Sigmoid colon (tissue), 4 donors: ENCODE data around the gene HIVEP3.

Experiments
- CTCF ChIP-seq, 4 experiments: fragments of 450-650 bp in 3 of 4; fragments of 200-600 bp in 1 of 4; IDR thresholded peaks; one replicate each; pipeline ENCODE4 v1.5.1; 2016 to 2019; ENCODE audit warnings: antibody characterized with exemption in 4 of 4, mild to moderate bottlenecking in 3 of 4, moderate library complexity in 2 of 4
- EP300 ChIP-seq, 4 donors: sonication (generic); formaldehyde crosslinking; IDR thresholded peaks; one replicate each; pipeline ENCODE4 v1.6.1; 2017; ENCODE audit warnings: antibody characterized with exemption in 4 of 4
- POLR2A ChIP-seq, 2 donors: fragments of 450-650 bp; IDR thresholded peaks; one replicate each; pipeline ENCODE4 v1.6.1; 2016; ENCODE audit warnings: antibody characterized with exemption in 2 of 2, mild to moderate bottlenecking in 2 of 2, moderate library complexity in 2 of 2
- POLR2AphosphoS5 ChIP-seq, 4 donors: sonication (generic); formaldehyde crosslinking; IDR thresholded peaks; one replicate each; pipeline ENCODE4 v1.6.1; 2017; ENCODE audit warnings: antibody characterized with exemption in 4 of 4

GRCh38 chr1:41745022-41745421, 173.7 kb downstream of the HIVEP3 start:
- no peak for TF ChIP-seq CTCF (IDR thresholded peaks at IDR 0.05)
- no peak for TF ChIP-seq POLR2AphosphoS5 (IDR thresholded peaks at IDR 0.05)
- no peak for TF ChIP-seq POLR2A (IDR thresholded peaks at IDR 0.05)
- TF ChIP-seq EP300 (IDR thresholded peaks at IDR 0.05) = no peak
